Measurements from ENCODE around the gene WWOX. TPM values are rescaled to one million over a fixed set of nuclear protein-coding genes. Genes with fewer than 3 reads are reported as not detected.

The WWOX gene
- total RNA-seq, 1 donor from 2014 or later, result 7.3 TPM

DNA sequence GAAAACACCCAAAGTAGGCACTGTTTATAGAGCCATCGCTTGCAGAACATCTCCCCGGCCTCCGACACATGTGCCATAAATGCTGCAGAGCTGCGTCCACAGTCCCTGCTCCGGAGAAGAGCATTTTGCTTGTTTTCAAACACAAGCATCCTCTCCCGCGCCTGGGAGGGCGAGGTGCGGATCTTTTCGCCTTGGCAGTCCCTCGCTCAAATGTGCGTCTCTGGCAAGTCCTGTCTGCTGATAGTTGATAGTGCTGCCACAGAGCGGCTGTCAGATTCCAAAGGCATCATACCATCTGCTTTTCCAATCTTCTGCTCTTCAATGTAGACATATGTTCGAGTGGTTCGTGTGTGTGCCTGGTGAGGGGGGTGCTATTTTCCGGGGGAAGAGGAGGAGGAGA is 897.3 kb downstream of the WWOX start:
- Histone ChIP-seq H3K27me3 (ENCODE audit: insufficient read depth, low read length) (no peaks in the 10 kb centered on the region), H3K4me1 (ENCODE audit: insufficient read depth, low read length) (no peaks in the 10 kb centered on the region), H3K9me3 (ENCODE audit: insufficient read depth, low read depth, low read length) (no peaks in the 10 kb centered on the region), H3K9ac (ENCODE audit: low read length) (no peak overlapping the region), H3K36me3 (ENCODE audit: insufficient read depth, low read length) (no peaks in the 10 kb centered on the region), H3K4me3 (ENCODE audit: insufficient read depth, low read depth, low read length) (no peak overlapping the region), H3K27ac (ENCODE audit: low read depth, low read length) (no peak overlapping the region), H4K20me1 (ENCODE audit: insufficient read depth, low read length) (no peaks in the 10 kb centered on the region), H3K4me2 (ENCODE audit: low read length) (no peak overlapping the region), H2AFZ (ENCODE audit: low read depth, low read length) (no peak overlapping the region), H3K79me2 (ENCODE audit: insufficient read depth, low read length) (no peaks in the 10 kb centered on the region)
- no peak for TF ChIP-seq EZH2 (IDR thresholded peaks at IDR 0.05; ENCODE audit: insufficient read depth, low read length)
- TF ChIP-seq, protein P1, sequence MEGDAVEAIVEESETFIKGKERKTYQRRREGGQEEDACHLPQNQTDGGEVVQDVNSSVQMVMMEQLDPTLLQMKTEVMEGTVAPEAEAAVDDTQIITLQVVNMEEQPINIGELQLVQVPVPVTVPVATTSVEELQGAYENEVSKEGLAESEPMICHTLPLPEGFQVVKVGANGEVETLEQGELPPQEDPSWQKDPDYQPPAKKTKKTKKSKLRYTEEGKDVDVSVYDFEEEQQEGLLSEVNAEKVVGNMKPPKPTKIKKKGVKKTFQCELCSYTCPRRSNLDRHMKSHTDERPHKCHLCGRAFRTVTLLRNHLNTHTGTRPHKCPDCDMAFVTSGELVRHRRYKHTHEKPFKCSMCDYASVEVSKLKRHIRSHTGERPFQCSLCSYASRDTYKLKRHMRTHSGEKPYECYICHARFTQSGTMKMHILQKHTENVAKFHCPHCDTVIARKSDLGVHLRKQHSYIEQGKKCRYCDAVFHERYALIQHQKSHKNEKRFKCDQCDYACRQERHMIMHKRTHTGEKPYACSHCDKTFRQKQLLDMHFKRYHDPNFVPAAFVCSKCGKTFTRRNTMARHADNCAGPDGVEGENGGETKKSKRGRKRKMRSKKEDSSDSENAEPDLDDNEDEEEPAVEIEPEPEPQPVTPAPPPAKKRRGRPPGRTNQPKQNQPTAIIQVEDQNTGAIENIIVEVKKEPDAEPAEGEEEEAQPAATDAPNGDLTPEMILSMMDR (IDR thresholded peaks at IDR 0.05; ENCODE audit: insufficient read depth, low read depth, low read length), result no peak
- H3K27me3 Mint-ChIP-seq (ENCODE audit: low read depth, unreplicated experiment), result peaks cover 24% of the 10 kb centered on the region
- no peaks in the 10 kb centered on the region for H3K9me3 Mint-ChIP-seq (ENCODE audit: unreplicated experiment)
- H3K4me1 Mint-ChIP-seq (ENCODE audit: low read depth, unreplicated experiment), result peaks cover 5% of the 10 kb centered on the region
- H3K27ac Mint-ChIP-seq (ENCODE audit: unreplicated experiment), result no peak overlapping the region
- DNase-seq (ENCODE audit: low read depth) (no peak), FAIRE-seq (no peak)
- H3K4me3 Mint-ChIP-seq (ENCODE audit: unreplicated experiment), result no peak overlapping the region
- H3K36me3 Mint-ChIP-seq (ENCODE audit: low read depth, unreplicated experiment), result no peaks in the 10 kb centered on the region

DNA sequence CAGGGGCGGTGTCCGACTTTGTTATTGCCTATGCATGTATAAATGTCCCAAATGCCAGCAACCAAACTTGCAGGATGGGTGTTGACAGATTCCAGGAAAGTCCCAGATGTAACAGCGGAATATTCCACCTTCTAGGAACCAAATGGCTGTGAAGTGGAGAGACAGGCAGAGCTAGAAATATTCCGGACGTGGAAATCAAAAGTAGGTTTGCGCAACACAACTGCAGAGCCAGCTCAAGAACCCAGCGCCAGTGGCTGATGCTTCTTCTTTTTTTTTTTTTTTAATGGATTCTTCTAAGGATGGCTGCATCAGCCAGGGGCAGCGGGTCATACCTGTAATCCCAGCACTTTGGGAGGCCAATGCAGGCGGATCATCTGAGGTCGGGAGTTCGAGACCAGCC is 899.4 kb downstream of the WWOX start:
- no peaks in the 10 kb centered on the region for H3K36me3 Mint-ChIP-seq (ENCODE audit: low read depth, unreplicated experiment)
- TF ChIP-seq EZH2 (IDR thresholded peaks at IDR 0.05; ENCODE audit: insufficient read depth, low read length), result no peak
- TF ChIP-seq, protein P1 (IDR thresholded peaks at IDR 0.05; ENCODE audit: insufficient read depth, low read depth, low read length), result no peak
- no peak for DNase-seq (ENCODE audit: low read depth)
- Histone ChIP-seq H3K9ac (ENCODE audit: low read length) (no peak overlapping the region), H3K36me3 (ENCODE audit: insufficient read depth, low read length) (no peaks in the 10 kb centered on the region), H3K27me3 (ENCODE audit: insufficient read depth, low read length) (no peaks in the 10 kb centered on the region), H3K9me3 (ENCODE audit: insufficient read depth, low read depth, low read length) (no peaks in the 10 kb centered on the region), H3K4me3 (ENCODE audit: insufficient read depth, low read depth, low read length) (no peak overlapping the region), H3K79me2 (ENCODE audit: insufficient read depth, low read length) (no peaks in the 10 kb centered on the region), H3K27ac (ENCODE audit: low read depth, low read length) (no peak overlapping the region), H3K4me1 (ENCODE audit: insufficient read depth, low read length) (no peaks in the 10 kb centered on the region), H2AFZ (ENCODE audit: low read depth, low read length) (no peak overlapping the region), H3K4me2 (ENCODE audit: low read length) (no peak overlapping the region), H4K20me1 (ENCODE audit: insufficient read depth, low read length) (no peaks in the 10 kb centered on the region)
- H3K4me3 Mint-ChIP-seq (ENCODE audit: unreplicated experiment), result no peak overlapping the region
- H3K27ac Mint-ChIP-seq (ENCODE audit: unreplicated experiment), result no peak overlapping the region
- H3K4me1 Mint-ChIP-seq (ENCODE audit: low read depth, unreplicated experiment), result peaks cover 5% of the 10 kb centered on the region
- no peak for FAIRE-seq
- peaks cover 30% of the 10 kb centered on the region for H3K27me3 Mint-ChIP-seq (ENCODE audit: low read depth, unreplicated experiment)
- H3K9me3 Mint-ChIP-seq (ENCODE audit: unreplicated experiment), result no peaks in the 10 kb centered on the region

DNA sequence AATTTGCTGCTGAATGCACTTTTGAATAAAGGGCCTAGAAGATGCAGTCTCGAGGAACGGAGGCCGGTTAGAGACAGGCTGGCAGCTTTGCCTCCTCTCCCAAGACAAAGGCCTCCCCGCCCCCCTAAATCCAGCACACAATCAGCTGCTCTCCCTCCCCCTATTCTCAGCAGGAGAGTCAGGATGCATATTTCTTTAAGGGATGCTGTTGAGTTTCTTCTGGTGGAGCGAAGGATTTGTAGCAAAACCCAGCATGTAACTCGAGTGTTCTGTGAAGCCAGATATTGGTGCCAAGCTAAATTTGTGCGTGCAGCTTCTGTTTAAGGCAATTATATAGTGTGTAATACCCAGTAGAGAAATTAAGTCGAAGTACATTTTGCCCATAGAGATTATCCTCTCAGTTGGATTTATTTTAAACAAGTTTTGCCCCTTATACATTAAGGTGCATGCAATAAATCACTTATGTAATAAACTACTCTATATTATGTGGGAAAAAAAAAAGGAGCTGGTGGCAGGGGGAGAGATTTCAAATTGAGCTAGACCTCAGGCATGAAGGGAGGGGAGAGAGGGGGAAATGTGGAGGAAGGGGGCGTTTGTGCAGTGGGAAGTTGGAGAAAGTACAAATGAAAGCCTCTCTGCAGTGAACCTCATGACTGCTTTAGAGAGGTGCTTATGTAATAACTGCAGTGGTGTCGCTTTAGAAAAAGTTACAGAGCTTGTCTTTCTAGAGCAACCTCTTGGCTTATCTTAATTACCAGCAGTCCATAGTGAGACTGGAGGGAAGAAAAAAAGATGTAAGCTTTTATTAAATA is 901.9 kb downstream of the WWOX start:
- Mint-ChIP-seq H3K9me3 (ENCODE audit: unreplicated experiment) (no peaks in the 10 kb centered on the region), H3K4me1 (ENCODE audit: low read depth, unreplicated experiment) (peaks cover 5% of the 10 kb centered on the region), H3K36me3 (ENCODE audit: low read depth, unreplicated experiment) (no peaks in the 10 kb centered on the region), H3K4me3 (ENCODE audit: unreplicated experiment) (no peak overlapping the region), H3K27me3 (ENCODE audit: low read depth, unreplicated experiment) (peaks cover 18% of the 10 kb centered on the region), H3K27ac (ENCODE audit: unreplicated experiment) (no peak overlapping the region)
- no peaks in the 10 kb centered on the region for H3K9me3 ChIP-seq (ENCODE audit: insufficient read depth, low read depth, low read length)
- TF ChIP-seq, protein P1 (IDR thresholded peaks at IDR 0.05; ENCODE audit: insufficient read depth, low read depth, low read length), result no peak
- TF ChIP-seq EZH2 (IDR thresholded peaks at IDR 0.05; ENCODE audit: insufficient read depth, low read length), result no peak
- no peak for DNase-seq (ENCODE audit: low read depth)
- no peak overlapping the region for H3K4me3 ChIP-seq (ENCODE audit: insufficient read depth, low read depth, low read length)
- no peaks in the 10 kb centered on the region for H4K20me1 ChIP-seq (ENCODE audit: insufficient read depth, low read length)
- no peak overlapping the region for H3K27ac ChIP-seq (ENCODE audit: low read depth, low read length)
- no peaks in the 10 kb centered on the region for H3K4me1 ChIP-seq (ENCODE audit: insufficient read depth, low read length)
- H3K4me2 ChIP-seq (ENCODE audit: low read length), result no peak overlapping the region
- no peaks in the 10 kb centered on the region for H3K79me2 ChIP-seq (ENCODE audit: insufficient read depth, low read length)
- FAIRE-seq, result no peak
- no peaks in the 10 kb centered on the region for H3K27me3 ChIP-seq (ENCODE audit: insufficient read depth, low read length)
- H3K36me3 ChIP-seq (ENCODE audit: insufficient read depth, low read length), result no peaks in the 10 kb centered on the region
- no peak overlapping the region for H3K9ac ChIP-seq (ENCODE audit: low read length)
- H2AFZ ChIP-seq (ENCODE audit: low read depth, low read length), result no peak overlapping the region
